GM19035 (cell line): ENCODE measurements around the gene AKAP7.
"Not testable (repeated sequence)": the region's sequence is repeated elsewhere in the genome, so short reads cannot be mapped to it uniquely, and the experiment has no call there.

Experiments
- ATAC-seq: cut with Tn5 transposase; IDR thresholded peaks from one replicate; pipeline ENCODE4 v1.9.1; 2021; ENCODE audit not compliant: unreplicated experiment

AKAP7 gene

GRCh38 chr6:131288214-131288613, 152.9 kb downstream of the AKAP7 start:
- no peak for ATAC-seq

GRCh38 chr6:131290955-131291354, 155.7 kb downstream of the AKAP7 start:
- ATAC-seq = no peak

- ATAC-seq = no peak
Observed at GRCh38 chr6:131292145-131292938, 157.1 kb downstream of the AKAP7 start.

GRCh38 chr6:131293472-131293911, 158.2 kb downstream of the AKAP7 start:
- ATAC-seq = no peak

GRCh38 chr6:131295081-131295480, 159.8 kb downstream of the AKAP7 start:
- ATAC-seq = no peak

- ATAC-seq = not testable (repeated sequence)
Observed at GRCh38 chr6:131300826-131301225, 165.6 kb downstream of the AKAP7 start.

- no peak for ATAC-seq
Observed at GRCh38 chr6:131303338-131303930, 168.2 kb downstream of the AKAP7 start.

- ATAC-seq = no peak
Observed at GRCh38 chr6:131305037-131305850, 170.0 kb downstream of the AKAP7 start.

GRCh38 chr6:131309437-131309836, 174.2 kb downstream of the AKAP7 start:
- ATAC-seq = no peak

- ATAC-seq = no peak
Observed at GRCh38 chr6:131314838-131315237, 179.6 kb downstream of the AKAP7 start.

- ATAC-seq = no peak
Observed at GRCh38 chr6:131316654-131317053, 181.4 kb downstream of the AKAP7 start.

GRCh38 chr6:131317516-131317915, 182.2 kb downstream of the AKAP7 start:
- no peak for ATAC-seq

GRCh38 chr6:131321589-131321988, 186.3 kb downstream of the AKAP7 start:
- ATAC-seq = no peak

GRCh38 chr6:131322125-131322524, 186.9 kb downstream of the AKAP7 start:
- ATAC-seq = no peak

GRCh38 chr6:131325669-131326068, 190.4 kb downstream of the AKAP7 start:
- ATAC-seq = not testable (repeated sequence)

- not testable (repeated sequence) for ATAC-seq
Observed at GRCh38 chr6:131328727-131329126, 193.5 kb downstream of the AKAP7 start.

- ATAC-seq = no peak
Observed at GRCh38 chr6:131331151-131331550, 195.9 kb downstream of the AKAP7 start.

GRCh38 chr6:131331873-131332781, 196.9 kb downstream of the AKAP7 start:
- ATAC-seq = no peak
